Omental fat pad (tissue), 4 donors: ENCODE measurements around the gene ARL4A. TPM values are rescaled to one million over a fixed set of nuclear protein-coding genes. Genes with fewer than 3 reads are reported as not detected.
A peak's percentile ranks its signal among the peaks of the same experiment; 100 is the strongest.

ENCODE experiments used
- ATAC-seq: fragments of 150-250 bp; one replicate; pipeline ENCODE4 v1.9.1; 2016; ENCODE audit warnings: mild to moderate bottlenecking, moderate library complexity; ENCODE audit not compliant: low FRiP score
- DNase-seq: peaks from one replicate; pipeline ENCODE4 v3.0.0-alpha.2; 2019; ENCODE audit warnings: low spot score
- CTCF ChIP-seq, 3 donors: fragments of 450-650 bp; IDR thresholded peaks; one replicate each; pipeline ENCODE4 v1.5.1; 2016 to 2017; ENCODE audit warnings: antibody characterized with exemption in 3 of 3, mild to moderate bottlenecking in 3 of 3, moderate library complexity in 2 of 3
- total RNA-seq, 4 donors: library from RNA; depleted of rRNA; stranded (reverse); fragments of >200 nt; gene quantifications; one replicate each; pipeline ENCODE4 v1.1.0, GENCODE V29; 2016

Gene ARL4A
- total RNA-seq: 10 to 100 TPM; 37.2 to 60.2 (median 51.3) TPM

- ATAC-seq (peak; percentile 95), DNase-seq (peak; percentile 97)
- peak in 1 of 3 donors; percentile 2 for TF ChIP-seq CTCF (IDR thresholded peaks at IDR 0.05)
Observed at GRCh38 chr7:12686891-12687717, at the start of gene ARL4A. TSS of gene ARL4A (plus strand) at chr7:12687633. CDS start at chr7:12688255, 622 bp downstream.

GRCh38 chr7:12637819-12638592, 49.4 kb upstream of the ARL4A start:
- no peak for DNase-seq
- TF ChIP-seq CTCF (IDR thresholded peaks at IDR 0.05): no peak
- no peak for ATAC-seq

- ATAC-seq (no peak), DNase-seq (no peak)
- no peak for TF ChIP-seq CTCF (IDR thresholded peaks at IDR 0.05)
Observed at GRCh38 chr7:12638851-12639456, 48.5 kb upstream of the ARL4A start.

GRCh38 chr7:12640299-12641096, 46.9 kb upstream of the ARL4A start:
- TF ChIP-seq CTCF (IDR thresholded peaks at IDR 0.05): no peak
- ATAC-seq (no peak), DNase-seq (no peak)

- ATAC-seq: no peak
- no peak for TF ChIP-seq CTCF (IDR thresholded peaks at IDR 0.05)
- no peak for DNase-seq
Observed at GRCh38 chr7:12641196-12641595, 46.2 kb upstream of the ARL4A start.

GRCh38 chr7:12642508-12642907, 44.9 kb upstream of the ARL4A start:
- no peak for TF ChIP-seq CTCF (IDR thresholded peaks at IDR 0.05)
- no peak for DNase-seq
- ATAC-seq: no peak
